HL-60/S4 treated with retinoic acid at 250 ng/mL for 4 days and 3 days (cell line): ENCODE measurements around the gene RBM4B.
"Not testable (repeated sequence)": the region's sequence is repeated elsewhere in the genome, so short reads cannot be mapped to it uniquely, and the experiment has no call there.

ENCODE experiments used
- in situ Hi-C: fragments of 300-500 bp; cut with MboI; formaldehyde crosslinking; loops from 2 replicates; pipeline ENCODE4 v1.7.0; 2022; ENCODE audit warnings: low sequenced_read_pairs

RBM4B gene

GRCh38 chr11:66651016-66651415, 26.7 kb downstream of the RBM4B start:
- in situ Hi-C loops: no loop called here

GRCh38 chr11:66649903-66650302, 27.8 kb downstream of the RBM4B start:
- in situ Hi-C loops: no loop called here

- in situ Hi-C loops: no loop called here
Measured at GRCh38 chr11:66646828-66647227, 30.9 kb downstream of the RBM4B start.

- in situ Hi-C loops: no loop called here
Measured at GRCh38 chr11:66643745-66644437, 33.8 kb downstream of the RBM4B start.

GRCh38 chr11:66641834-66642233, 35.9 kb downstream of the RBM4B start:
- in situ Hi-C loops: no loop called here

GRCh38 chr11:66639814-66640340, 37.8 kb downstream of the RBM4B start:
- in situ Hi-C loops: not testable (repeated sequence)

GRCh38 chr11:66639066-66639813, 38.4 kb downstream of the RBM4B start:
- in situ Hi-C loops: no loop called here

- in situ Hi-C loops: no loop called here
Measured at GRCh38 chr11:66638177-66639065, 39.3 kb downstream of the RBM4B start, which contains the start of gene RBM4. Gene RBM4, plus strand, starts transcription at chr11:66638703. Its CDS starts 1,009 bp downstream, at chr11:66639712.

- in situ Hi-C loops: no loop called here
Measured at GRCh38 chr11:66637557-66638176, 40.0 kb downstream of the RBM4B start.

GRCh38 chr11:66636411-66636810, 41.3 kb downstream of the RBM4B start:
- in situ Hi-C loops: no loop called here

GRCh38 chr11:66632952-66633351, 44.7 kb downstream of the RBM4B start:
- in situ Hi-C loops: no loop called here

- in situ Hi-C loops: no loop called here
Measured at GRCh38 chr11:66631883-66632282, 45.8 kb downstream of the RBM4B start.

GRCh38 chr11:66629356-66629755, 48.3 kb downstream of the RBM4B start:
- in situ Hi-C loops: no loop called here

GRCh38 chr11:66628061-66628603, 49.6 kb downstream of the RBM4B start:
- in situ Hi-C loops: no loop called here

GRCh38 chr11:66626926-66627325, 50.8 kb downstream of the RBM4B start:
- in situ Hi-C loops: no loop called here

GRCh38 chr11:66626382-66626781, 51.3 kb downstream of the RBM4B start:
- in situ Hi-C loops: no loop called here

GRCh38 chr11:66625752-66626149, 51.9 kb downstream of the RBM4B start:
- in situ Hi-C loops: no loop called here

- in situ Hi-C loops: no loop called here
Measured at GRCh38 chr11:66625041-66625751, 52.5 kb downstream of the RBM4B start.

GRCh38 chr11:66624450-66624849, 53.2 kb downstream of the RBM4B start:
- in situ Hi-C loops: no loop called here

GRCh38 chr11:66619080-66619554, 58.6 kb downstream of the RBM4B start:
- in situ Hi-C loops: no loop called here
